SU-DHL-6 (cell line): ENCODE results near the gene EIF2AK3.

Experiments used
- H2AFZ ChIP-seq: fragments of 200-600 bp; sonication (generic); 2 replicates; pipeline ENCODE4 v1.6.1; 2014; ENCODE audit warnings: low read depth, mild to moderate bottlenecking, moderate library complexity, mixed read lengths, antibody characterized with exemption, low read length; ENCODE audit not compliant: severe bottlenecking
- H3F3A ChIP-seq: fragments of 200-600 bp; shearing (Covaris generic); 2 replicates; pipeline ENCODE4 v1.6.0; 2016; ENCODE audit warnings: antibody characterized with exemption, mild to moderate bottlenecking; ENCODE audit not compliant: insufficient read depth
- H3K27ac ChIP-seq: fragments of 200-600 bp; sonication (generic); 2 replicates; pipeline ENCODE4 v1.5.1; 2016; ENCODE audit warnings: low read depth, mild to moderate bottlenecking, low read length, moderate library complexity, mixed read lengths
- H3K27me3 ChIP-seq: fragments of 200-600 bp; sonication (generic), shearing (Covaris generic); 2 replicates; pipeline ENCODE4 v1.6.0; 2014; ENCODE audit warnings: mild to moderate bottlenecking, low read length
- H3K36me3 ChIP-seq: fragments of 200-600 bp; sonication (generic); 2 replicates; pipeline ENCODE4 v1.6.1; 2014; ENCODE audit warnings: mild to moderate bottlenecking, low read length, mixed read lengths
- H3K4me2 ChIP-seq: fragments of 300-600, 200-600 bp; shearing (Covaris generic), sonication (generic); 2 replicates; pipeline ENCODE4 v1.6.0; 2014; ENCODE audit warnings: low read length, low read depth, mild to moderate bottlenecking; ENCODE audit not compliant: poor library complexity, severe bottlenecking
- H3K4me3 ChIP-seq: fragments of 200-600 bp; sonication (generic); 2 replicates; pipeline ENCODE4 v1.5.1; 2014; ENCODE audit warnings: antibody characterized with exemption, low read length, mild to moderate bottlenecking, mixed read lengths; ENCODE audit not compliant: insufficient read depth, poor library complexity, severe bottlenecking
- H3K79me2 ChIP-seq: fragments of 200-600 bp; sonication (generic); 2 replicates; pipeline ENCODE4 v1.6.1; 2014; ENCODE audit warnings: mild to moderate bottlenecking, low read length, moderate library complexity; ENCODE audit not compliant: insufficient read depth
- H3K9ac ChIP-seq: fragments of 200-600 bp; sonication (generic); 2 replicates; pipeline ENCODE4 v1.7.0; 2014; ENCODE audit warnings: mild to moderate bottlenecking, low read length
- H3K9me2 ChIP-seq: fragments of 200-600 bp; sonication (generic); replicated peaks from 2 replicates; pipeline ENCODE4 v1.6.1; 2014; ENCODE audit warnings: low read length; ENCODE audit not compliant: insufficient read depth
- H3K9me3 ChIP-seq: fragments of 200-600 bp; sonication (generic); 2 replicates; pipeline ENCODE4 v1.6.1; 2014; ENCODE audit warnings: low read length, mixed read lengths; ENCODE audit not compliant: insufficient read depth
- H4K20me1 ChIP-seq: fragments of 200-600 bp; sonication (generic); 2 replicates; pipeline ENCODE4 v1.6.1; 2014; ENCODE audit warnings: low read depth, mild to moderate bottlenecking, antibody characterized with exemption, low read length, moderate library complexity, mixed read lengths
- CTCF ChIP-seq: fragments of 200-600 bp; sonication (generic); IDR thresholded peaks from one replicate; pipeline ENCODE4 v1.5.1; 2017; ENCODE audit warnings: antibody characterized with exemption, mild to moderate bottlenecking, low read length, moderate library complexity; ENCODE audit not compliant: insufficient read depth, poor library complexity, severe bottlenecking
- EZH2phosphoT487 ChIP-seq: fragments of 200-600 bp; sonication (generic), shearing (Covaris generic); conservative IDR thresholded peaks from 2 replicates; pipeline ENCODE4 v1.6.1; 2018; ENCODE audit warnings: mild to moderate bottlenecking, antibody characterized with exemption, low read length, moderate library complexity, mixed read lengths

EIF2AK3 gene

GRCh38 chr2:88642278-88642677 lies 15.0 kb upstream of the EIF2AK3 start:
- no peak overlapping the region for H3K9ac ChIP-seq
- H3K79me2 ChIP-seq, result no peaks in the 10 kb centered on the region
- no peaks in the 10 kb centered on the region for H3K9me2 ChIP-seq
- H3K4me3 ChIP-seq, result no peak overlapping the region
- TF ChIP-seq CTCF (no peak), EZH2phosphoT487 (no peak)
- no peaks in the 10 kb centered on the region for H3K9me3 ChIP-seq
- H2AFZ ChIP-seq, result no peak overlapping the region
- H3K4me2 ChIP-seq, result no peak overlapping the region
- H3K27ac ChIP-seq, result no peak overlapping the region
- no peaks in the 10 kb centered on the region for H3K27me3 ChIP-seq
- H3K36me3 ChIP-seq, result no peaks in the 10 kb centered on the region
- H3F3A ChIP-seq, result no peaks in the 10 kb centered on the region
- no peaks in the 10 kb centered on the region for H4K20me1 ChIP-seq

- H3K9me2 ChIP-seq, result no peaks in the 10 kb centered on the region
- no peaks in the 10 kb centered on the region for H3K36me3 ChIP-seq
- no peak overlapping the region for H3K4me2 ChIP-seq
- no peaks in the 10 kb centered on the region for H3K79me2 ChIP-seq
- TF ChIP-seq CTCF (no peak), EZH2phosphoT487 (no peak)
- H3F3A ChIP-seq, result no peaks in the 10 kb centered on the region
- no peaks in the 10 kb centered on the region for H3K27me3 ChIP-seq
- H3K27ac ChIP-seq, result no peak overlapping the region
- H4K20me1 ChIP-seq, result no peaks in the 10 kb centered on the region
- H3K9me3 ChIP-seq, result no peaks in the 10 kb centered on the region
- no peak overlapping the region for H3K9ac ChIP-seq
- no peak overlapping the region for H3K4me3 ChIP-seq
- no peak overlapping the region for H2AFZ ChIP-seq
Observed at GRCh38 chr2:88641330-88641729, 14.1 kb upstream of the EIF2AK3 start.

- no peak overlapping the region for H3K4me3 ChIP-seq
- H3K9me3 ChIP-seq, result no peaks in the 10 kb centered on the region
- no peaks in the 10 kb centered on the region for H4K20me1 ChIP-seq
- H3K27me3 ChIP-seq, result no peaks in the 10 kb centered on the region
- H3K79me2 ChIP-seq, result no peaks in the 10 kb centered on the region
- no peak overlapping the region for H3K9ac ChIP-seq
- no peak overlapping the region for H3K4me2 ChIP-seq
- no peaks in the 10 kb centered on the region for H3K9me2 ChIP-seq
- H3F3A ChIP-seq, result no peaks in the 10 kb centered on the region
- no peaks in the 10 kb centered on the region for H3K36me3 ChIP-seq
- H2AFZ ChIP-seq, result no peak overlapping the region
- TF ChIP-seq CTCF (no peak), EZH2phosphoT487 (no peak)
- H3K27ac ChIP-seq, result no peak overlapping the region
Observed at GRCh38 chr2:88639865-88640264, 12.6 kb upstream of the EIF2AK3 start.
